ENCODE results near the gene DOCK4.

- no peak for TF ChIP-seq POLR2A (IDR thresholded peaks at IDR 0.05; ENCODE audit: control extremely low read depth in 1 of 2, low read depth in 2 of 2, low read length in 2 of 2)
- no peak for TF ChIP-seq CTCF (IDR thresholded peaks at IDR 0.05; ENCODE audit: control extremely low read depth in 1 of 3, insufficient read depth in 1 of 3, low read depth in 1 of 3, low read length in 3 of 3)
- TF ChIP-seq NANOG (IDR thresholded peaks at IDR 0.05; ENCODE audit: insufficient read depth, low read depth, low read length, poor library complexity, severe bottlenecking): no peak
- TF ChIP-seq EZH2 (IDR thresholded peaks at IDR 0.05; ENCODE audit: low read depth, low read length, severe bottlenecking): no peak
- TF ChIP-seq ATF3 (IDR thresholded peaks at IDR 0.05; ENCODE audit: insufficient read depth, low read depth, low read length): no peak
- TF ChIP-seq KDM5A (IDR thresholded peaks at IDR 0.05; ENCODE audit: low read length): no peak
- TF ChIP-seq, protein P1, sequence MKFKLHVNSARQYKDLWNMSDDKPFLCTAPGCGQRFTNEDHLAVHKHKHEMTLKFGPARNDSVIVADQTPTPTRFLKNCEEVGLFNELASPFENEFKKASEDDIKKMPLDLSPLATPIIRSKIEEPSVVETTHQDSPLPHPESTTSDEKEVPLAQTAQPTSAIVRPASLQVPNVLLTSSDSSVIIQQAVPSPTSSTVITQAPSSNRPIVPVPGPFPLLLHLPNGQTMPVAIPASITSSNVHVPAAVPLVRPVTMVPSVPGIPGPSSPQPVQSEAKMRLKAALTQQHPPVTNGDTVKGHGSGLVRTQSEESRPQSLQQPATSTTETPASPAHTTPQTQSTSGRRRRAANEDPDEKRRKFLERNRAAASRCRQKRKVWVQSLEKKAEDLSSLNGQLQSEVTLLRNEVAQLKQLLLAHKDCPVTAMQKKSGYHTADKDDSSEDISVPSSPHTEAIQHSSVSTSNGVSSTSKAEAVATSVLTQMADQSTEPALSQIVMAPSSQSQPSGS (IDR thresholded peaks at IDR 0.05; ENCODE audit: low read length): no peak
- TF ChIP-seq YY1 (IDR thresholded peaks at IDR 0.05; ENCODE audit: low read depth, low read length): no peak
- no peak for TF ChIP-seq ZNF274 (IDR thresholded peaks at IDR 0.05; ENCODE audit: borderline replicate concordance, extremely low read depth, low read length)
Observed at GRCh38 chr7:112015146-112015545, 191.1 kb downstream of the DOCK4 start.

Data from H1 (cell line).